ENCODE results near the gene MVB12B.

The MVB12B gene

DNA sequence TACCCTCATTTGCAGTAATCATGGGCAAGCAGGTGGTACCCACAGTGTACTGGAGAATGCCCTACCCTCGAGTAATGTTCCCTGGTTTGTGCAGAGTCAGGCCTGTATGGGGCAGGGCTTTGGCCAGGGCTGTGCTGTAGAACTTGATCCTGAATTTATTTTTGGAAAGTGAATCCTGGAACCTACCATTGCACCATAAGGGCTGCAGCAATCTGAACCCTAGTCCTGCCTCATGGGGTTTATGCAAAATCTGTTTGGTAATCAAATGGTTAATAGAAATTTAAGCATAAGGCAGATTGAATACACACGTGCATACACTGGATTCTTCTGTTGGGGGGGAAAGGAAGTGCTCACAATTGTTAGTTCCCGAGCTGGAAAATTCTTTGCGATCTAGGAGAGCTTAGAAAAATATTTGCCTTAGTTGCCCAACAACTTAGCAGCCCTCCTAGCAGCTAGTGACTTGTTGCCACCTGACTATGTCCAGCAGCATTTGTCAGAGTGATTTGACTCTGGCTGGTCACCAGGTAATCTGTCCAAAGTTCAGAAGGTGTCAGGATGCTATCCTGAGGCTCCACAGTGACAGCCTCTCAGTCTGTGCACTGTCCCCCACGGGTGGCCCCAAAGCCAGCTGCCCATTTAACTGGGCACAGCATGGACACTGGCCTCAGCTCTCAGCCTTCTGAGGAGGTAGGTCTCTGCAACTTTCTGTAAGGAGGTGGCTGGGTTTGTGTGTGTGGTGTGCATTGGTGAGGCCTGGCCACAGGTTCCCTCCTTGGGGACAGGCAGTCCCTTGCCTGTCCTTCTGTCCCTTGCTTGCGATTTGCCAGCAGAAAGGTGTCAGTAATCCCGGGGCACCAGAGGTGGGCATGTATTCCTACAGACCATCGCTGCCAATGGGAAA lies 8.3 kb downstream of the MVB12B start:
- no peak for DNase-seq

DNA sequence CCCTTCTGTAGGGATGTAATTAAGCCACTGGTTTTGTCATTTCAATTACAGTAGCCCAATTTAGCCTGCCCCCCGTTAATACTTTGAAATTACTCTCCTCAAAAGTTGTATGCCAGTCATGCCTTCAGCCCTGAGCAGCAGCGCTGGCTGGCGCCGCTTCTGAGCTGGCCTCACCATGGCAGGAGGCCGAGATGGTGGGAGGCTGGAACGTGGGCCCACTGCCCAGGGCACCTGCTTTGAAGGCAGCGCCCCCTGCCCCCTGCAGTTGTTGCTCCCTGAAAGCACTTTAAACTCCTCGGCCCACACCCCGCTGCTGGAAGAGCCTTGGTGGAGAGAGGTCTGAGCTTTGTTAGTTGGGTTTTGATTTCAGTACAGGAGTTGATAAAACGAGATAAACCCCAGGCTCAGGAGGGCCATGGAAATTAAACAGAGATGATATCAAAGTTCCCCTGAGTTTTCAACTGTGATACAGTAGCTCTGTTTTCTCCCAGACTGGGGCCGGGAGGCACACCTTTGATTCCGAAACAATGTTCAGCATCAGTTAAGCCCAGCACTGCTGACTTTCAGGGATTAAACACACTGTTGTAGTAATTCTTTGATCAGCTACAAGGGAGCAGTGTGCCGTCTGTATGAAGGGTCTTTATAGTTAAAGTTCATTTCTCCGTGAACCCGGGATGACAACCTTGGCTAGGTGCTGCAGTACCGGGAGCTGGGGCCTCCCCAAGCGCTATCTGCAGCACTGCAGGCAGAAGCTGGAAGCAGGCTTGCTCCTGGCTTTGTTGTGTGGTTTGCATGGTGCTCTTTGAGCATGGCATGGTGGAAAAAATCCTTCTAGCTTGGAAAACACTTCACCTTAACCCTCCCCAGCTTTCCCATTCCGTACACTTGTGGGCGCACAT lies 9.5 kb downstream of the MVB12B start:
- no peak for DNase-seq

DNA sequence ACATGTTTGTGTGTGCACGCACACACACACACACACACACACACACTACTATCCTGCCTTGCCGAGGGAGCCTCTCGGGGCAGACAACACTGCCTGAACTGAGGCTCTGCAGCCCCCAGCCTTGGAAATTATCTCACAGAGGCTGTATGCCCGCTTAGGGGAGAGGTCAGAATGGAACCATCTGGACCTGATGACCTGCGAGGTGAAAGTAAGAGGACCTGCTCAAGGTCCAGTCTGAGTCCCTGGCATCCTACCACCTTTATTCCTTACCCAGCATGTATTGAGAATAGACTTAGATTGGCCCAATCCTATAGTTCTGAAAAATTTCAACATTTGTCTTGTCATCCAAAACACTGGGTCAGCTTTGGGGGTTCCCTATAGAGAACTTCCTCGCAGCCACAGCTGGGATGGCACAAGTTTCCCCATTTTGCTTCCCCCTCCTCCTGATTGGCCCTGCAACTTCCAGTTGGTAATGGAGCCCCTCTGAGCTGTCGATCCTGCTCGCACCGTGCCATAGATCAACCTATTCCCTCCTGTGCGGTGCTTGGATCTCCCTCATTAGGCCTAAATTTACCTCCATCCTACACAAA lies 10.2 kb downstream of the MVB12B start:
- DNase-seq, result no peak

DNA sequence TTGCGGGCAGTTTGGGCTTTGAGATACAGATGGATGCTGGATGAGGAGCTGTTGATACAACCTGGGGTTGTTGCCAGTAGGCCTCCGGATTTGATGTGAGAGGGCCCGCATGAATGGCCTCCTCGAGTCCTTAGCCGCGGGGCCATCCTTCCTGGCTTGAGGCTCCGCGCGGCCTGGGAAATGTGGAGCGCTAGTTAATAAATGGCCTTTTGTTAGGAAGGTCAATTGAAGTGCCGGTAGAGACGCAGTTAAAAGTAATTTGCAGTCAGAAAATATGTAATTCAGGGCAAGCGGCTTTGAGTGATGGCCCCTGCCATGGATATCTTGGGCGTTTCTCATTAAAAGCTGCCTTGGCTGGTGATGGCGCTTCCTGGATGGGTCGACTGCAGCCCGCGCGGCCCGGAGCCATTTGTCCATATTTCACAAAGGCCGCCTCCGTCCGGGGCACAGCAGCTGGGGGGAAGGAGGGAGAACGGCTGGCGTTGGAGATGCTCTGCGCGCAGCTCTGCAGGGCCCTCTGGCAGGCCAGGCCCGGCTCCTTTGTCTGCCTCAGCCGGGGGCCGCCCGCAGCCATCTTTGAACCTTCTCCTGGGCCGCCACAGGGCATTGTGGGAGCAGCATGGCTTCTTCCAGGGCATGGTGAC lies 11.2 kb downstream of the MVB12B start:
- no peak for DNase-seq

DNA sequence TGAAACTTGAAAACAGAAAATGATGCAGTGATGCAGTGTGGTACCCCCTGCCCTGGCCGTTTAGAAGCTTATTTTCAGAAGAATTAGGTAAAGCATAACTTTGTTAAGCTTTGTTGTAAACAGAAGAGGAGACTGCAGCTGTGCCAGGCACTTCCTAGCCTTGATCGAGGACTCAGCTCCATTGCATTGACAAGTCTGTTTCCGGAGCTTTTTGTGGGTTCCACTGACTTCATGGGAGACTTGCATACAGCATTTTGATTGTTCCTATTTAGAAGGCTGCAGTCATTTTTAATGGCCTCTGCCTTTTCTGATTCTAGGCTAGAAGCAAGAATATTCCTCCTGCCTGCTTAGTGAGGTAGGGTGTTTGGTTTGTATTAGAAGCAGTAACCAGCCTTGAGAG lies 12.3 kb downstream of the MVB12B start:
- DNase-seq, result no peak

DNA sequence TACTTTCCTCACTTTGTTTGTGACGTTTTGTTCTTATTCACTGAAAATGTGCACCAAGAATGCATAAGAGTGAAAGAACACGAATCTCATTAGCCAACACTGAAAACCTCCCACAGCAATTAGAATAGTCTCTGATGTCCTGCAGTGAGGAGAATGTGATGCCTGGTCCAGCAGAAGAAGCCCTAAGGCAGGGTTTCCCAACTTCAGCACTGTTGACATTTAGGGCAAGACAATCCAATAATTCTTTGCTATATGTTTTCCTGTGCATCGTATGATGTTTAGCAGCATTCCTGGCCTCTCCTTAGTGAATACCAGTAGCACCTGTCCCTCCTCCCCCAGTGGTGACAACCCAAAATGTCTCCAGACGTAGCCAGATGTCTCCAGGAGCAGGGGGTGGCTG lies 14.8 kb downstream of the MVB12B start:
- DNase-seq, result no peak

DNA sequence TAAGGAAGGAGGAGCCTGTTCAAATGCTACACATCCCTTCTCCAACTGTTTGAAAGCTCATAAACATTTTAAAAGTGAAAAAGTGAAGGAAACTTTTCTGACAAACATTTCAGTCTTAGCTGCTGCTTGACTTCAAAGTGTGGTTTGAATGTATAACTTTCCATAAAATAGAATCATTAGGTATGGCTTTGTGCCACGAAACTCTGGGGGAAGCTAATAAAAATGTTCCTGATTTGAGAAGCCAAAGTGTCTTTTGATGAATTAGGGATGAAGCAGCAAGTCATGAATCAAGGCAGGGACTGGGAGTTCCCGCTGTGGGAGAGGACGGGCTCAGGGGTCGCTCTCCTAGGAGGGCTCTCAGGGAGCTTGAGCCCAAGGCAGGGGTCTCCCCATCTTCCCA lies 15.3 kb downstream of the MVB12B start:
- DNase-seq, result no peak

DNA sequence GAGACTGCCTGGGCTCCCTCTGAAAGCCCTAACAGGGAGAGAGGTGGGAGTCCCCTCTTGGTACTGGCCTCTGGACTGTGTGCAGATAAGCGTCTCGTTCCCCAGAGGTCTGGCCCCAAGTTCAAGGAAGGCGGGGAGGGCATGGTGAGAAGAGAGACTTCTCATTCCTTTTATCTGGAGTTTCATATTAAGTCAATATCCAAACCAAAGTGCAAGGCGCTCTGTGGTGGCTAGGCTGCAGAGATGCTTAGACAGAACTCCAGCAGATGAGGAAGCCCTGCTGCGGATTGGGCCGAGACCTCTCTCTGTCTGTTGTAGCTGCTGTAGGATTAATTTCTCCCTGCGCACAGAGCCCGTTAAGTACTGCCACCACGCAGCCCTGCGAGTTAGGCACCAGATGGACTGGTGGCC lies 16.0 kb downstream of the MVB12B start:
- no peak for DNase-seq

DNA sequence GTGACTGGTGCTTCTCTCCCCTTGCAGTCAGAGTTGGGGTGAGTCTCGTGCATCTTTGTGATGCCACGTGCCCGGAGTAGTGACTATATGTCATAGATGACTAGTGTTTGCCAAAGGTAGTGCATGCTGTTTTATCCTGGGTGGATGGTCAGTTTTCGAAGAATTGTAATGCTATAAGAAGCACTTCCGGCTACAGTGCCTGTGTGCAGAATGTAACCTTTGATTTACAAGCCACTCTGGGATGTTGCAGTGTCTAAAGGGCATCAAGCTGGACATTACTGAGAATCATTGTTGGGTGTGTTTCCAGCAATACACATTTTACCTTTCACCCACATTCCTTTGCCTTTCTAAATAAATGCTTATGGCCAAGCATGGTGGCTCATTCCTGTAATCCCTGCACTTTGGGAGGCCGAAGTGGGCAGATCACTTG lies 16.7 kb downstream of the MVB12B start:
- no peak for DNase-seq

DNA sequence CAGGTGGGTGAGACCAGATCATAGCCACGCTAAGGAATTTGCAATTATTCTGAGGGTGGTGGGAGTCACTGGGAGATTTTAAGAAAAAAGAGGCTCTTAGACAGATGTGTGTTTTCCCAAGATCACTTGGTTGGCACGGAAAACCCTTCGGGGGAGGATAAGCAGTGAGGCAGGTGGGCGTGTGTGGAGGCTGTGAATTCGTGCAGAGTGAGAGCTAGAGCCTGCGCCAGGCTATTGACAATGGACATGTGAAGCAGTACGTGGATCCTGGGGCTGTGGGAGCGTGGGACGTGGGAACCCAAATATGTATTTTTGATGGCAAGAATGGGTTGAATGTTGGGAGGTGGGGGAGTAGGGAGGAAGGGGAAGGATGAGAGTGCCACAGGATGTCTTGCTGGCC lies 19.4 kb downstream of the MVB12B start:
- no peak for DNase-seq

DNA sequence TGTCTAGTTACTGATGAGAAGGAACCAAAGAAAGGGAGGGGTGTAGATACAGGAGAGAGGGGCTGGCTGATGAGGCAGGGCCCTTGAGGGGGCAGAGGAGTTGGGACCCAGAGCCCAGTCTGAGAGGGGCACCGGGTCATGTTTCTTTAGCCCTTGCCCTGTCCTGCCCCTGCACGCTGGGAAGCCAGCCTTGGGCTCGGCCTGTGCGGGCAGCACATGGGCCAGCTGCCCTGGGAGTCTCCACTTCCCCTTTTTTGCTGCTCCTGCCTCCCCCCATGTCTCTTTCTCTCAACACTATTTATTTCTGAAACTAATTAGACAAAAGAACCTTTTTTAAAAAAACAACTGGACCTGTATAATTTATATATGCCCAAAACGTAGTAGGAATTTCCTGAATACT lies 20.5 kb downstream of the MVB12B start:
- no peak for DNase-seq

DNA sequence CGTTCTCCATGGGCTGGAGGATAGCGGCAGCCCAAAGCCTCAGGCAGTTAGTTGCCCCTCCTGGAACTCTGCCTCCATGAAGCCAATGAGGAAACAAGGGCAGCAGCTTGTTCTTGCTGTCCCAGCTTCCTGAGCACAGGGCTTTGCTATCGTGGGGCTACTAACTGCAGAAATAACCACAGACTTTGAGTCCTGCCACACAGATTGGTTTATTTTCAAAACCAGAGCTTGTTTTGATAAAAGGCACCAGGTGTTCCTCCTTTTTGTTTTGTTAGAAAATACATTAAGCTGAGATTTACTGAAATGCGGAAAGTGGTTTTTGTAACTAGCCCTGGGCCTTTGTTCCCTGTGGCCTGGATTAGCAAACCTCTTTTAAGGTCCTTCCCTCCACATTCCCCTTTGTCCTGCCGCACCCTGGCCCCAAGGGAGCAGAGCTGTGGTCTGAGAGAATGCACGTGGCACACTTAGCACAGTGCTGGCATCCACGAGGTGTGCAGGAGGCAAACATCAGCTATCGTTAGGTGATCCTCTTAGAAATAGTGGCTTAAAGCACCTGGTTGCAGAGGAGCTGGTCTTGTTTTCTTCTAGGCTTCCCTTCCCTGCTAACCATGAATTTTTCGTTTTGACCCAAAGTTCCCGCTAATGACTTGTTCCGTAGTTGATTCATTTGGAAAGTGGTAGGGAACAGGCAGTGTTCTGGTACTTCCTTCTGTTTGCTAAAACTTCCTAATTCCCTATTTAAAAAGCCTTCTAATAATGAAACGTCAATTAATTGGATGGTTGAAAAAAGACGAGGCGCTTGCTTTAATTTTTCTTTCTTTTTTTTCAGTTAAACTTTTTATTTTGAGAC lies 21.5 kb downstream of the MVB12B start:
- no peak for DNase-seq

DNA sequence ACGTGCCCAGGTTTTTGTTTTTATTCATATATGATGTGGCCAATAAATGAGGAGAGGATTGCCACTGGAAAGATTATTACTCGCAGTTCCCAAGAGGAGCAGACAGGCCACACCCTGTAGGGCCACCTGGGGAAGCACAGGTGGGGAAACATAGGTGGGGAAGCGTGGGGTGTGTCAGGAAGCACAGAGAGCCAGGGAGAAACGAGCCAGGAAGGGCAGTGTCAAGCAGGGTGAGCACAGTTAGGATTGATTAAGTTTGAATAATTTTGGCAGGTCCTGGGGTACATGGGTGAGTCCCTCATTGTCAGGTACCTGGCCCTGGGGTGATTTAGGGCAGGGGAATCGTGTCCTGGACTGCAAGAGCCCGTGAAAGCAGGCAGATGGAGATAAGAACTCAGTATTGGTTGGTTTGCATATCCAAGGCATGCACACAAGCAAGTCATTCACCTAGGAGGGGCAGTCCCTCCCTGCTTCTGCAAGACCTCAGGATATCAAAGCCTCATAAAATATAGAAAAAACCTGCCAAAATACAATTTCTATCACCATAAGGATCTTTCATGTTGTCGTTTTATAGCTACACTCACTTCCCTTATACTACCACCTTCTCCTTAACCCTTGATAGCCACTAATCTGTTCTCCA lies 22.4 kb downstream of the MVB12B start:
- DNase-seq, result no peak

DNA sequence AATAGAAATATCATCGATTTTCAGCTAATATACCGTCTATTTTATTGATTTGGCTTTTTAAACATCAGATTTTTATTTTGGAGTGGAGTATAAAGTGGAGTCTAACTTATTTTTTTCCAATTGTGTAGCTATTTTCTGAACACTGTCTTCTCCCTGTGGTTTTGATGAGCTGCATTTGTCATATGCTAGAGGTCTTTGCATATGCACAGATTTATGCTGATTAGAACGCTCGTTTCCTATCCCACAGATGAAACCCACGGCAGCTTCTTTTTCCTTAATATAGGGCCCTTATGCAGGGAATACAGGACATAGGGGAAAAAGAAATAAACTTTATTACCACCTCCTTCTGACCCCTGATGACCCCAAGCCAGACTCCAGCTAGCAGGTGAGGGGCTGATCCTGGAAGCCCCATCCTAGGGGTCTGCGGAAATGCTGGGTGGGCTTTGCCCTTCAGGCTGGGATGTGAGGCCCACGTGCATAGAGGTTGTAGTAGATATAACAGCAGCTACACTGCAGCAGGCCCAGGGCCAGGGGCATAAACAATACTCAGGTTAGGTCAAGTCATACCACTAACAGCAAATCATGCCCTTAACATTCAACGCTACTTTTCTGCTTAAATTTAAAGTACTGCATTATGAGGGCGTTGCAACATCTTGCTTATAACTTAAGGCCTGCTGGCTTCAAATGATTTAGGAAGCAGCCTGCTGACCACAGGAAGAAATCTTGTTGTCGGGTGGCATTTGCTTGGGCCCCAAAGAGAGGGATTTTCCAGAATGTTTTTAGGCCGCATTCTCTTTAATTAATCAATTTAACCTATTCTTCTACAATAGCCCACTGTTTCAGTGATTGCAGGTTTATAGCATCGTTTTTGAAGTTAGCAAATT lies 28.5 kb downstream of the MVB12B start:
- no peak for DNase-seq

DNA sequence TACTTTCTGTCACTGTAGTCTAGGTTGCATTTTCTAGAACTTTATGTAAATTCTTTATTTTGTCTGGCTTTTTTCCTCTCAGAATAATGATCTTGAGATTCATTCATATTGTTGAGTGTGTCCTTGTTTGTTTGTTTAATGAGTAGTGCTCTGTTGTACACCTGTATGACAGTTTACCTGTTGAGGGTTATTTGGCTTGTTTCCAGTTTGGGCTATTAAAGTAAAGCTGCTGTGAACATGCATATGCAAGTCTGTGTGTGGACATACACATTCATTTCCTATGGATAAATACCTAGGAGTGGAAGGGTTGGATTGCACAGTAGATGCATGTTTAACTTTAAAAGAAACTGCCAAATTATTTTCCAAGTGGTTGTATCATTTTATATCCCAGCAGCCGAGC lies 30.4 kb downstream of the MVB12B start:
- no peak for DNase-seq

DNA sequence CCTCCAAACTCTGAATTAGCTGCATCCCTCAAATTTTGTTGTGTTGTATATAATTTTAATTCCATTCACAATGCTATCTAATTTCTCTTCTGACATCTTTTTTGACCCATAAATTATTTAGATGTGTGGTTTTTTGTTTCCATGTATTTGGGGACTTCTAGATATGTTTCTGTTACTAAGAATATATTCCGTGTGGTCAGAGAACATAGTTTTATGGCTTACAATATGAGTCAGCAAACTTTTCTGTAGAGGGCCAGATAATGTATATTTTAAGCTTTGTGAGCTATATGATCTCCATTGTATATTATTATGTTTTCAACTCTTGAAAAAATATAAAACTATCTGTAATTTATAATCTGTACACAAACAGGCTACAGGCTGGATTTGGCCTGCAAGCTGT lies 33.4 kb downstream of the MVB12B start:
- DNase-seq, result no peak

DNA sequence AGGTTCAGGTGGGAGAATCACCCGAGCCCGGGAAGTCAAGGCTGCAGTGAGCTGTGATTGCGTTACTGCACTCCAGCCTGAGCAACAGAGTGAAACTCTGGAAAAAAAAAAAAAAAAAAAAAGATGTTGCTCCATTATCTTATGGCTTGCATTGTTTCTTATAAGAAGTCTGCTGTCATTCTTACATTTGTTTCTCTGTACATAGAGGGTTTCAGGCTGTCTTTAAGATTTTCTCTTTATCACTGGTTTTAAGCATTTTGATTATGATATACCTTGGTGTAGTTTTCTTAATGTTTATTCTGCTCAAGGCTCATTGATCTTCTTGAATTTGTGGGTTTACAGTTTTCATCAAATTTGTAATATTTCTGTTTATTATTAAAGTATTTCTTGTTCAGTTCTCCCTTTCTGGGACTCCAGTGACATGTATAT lies 35.2 kb downstream of the MVB12B start:
- no peak for DNase-seq

DNA sequence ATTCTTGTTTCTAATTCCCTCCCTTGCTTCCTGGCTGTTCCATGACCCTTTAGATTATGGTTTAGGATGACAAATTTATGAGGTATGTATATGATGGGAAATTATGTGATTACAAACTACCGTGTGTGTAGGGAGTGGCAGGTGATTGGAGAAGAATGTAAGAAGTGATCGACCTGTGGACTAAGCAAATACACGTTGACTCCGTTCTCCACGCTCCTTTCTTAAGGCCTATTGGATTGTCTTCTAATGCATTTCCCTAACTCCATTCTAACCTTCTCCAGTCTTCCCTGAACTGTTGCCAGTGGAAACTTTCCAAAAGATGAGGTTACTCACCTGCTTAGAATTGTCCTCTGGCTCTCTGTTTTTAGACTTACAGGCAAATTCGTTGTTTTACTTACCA lies 36.6 kb downstream of the MVB12B start:
- no peak for DNase-seq

DNA sequence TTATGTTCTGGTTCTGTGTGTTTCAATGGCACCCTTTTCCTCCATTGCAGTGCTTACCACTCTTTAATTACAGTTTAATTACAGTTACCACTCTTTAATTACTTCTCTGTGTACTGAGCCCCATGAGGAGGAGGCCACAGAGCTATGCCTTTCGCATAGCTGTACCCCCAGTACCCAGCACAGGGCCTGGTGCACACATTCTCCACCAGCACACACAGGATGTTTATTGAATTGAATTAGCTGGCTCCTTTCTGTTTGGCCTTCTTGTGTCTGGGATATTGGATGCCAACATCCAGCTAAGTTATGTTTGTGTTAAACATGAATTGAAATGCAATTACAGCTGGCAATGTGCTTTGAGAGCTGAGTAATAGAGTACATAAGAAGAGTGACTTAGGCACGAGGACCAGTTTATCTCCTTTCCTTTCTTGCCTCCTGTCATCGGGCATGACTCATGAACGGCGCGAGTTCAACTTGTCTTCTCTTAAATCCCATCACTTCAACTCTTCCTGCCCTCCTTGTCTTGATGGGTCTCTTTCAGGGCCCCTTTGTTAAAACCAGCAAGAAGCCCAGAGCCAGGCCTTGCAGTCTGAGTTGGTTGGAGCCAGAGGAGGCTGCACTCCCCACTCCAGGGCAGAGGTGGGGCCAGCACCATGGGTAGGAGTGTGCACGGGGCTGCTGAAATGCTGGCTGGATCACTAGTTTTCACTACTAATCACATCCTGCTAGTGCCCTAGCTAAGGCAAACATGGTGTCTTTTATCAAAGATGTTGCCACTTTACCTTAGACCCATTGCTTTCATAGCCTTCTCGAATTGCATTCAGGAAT lies 37.4 kb downstream of the MVB12B start:
- DNase-seq, result no peak

DNA sequence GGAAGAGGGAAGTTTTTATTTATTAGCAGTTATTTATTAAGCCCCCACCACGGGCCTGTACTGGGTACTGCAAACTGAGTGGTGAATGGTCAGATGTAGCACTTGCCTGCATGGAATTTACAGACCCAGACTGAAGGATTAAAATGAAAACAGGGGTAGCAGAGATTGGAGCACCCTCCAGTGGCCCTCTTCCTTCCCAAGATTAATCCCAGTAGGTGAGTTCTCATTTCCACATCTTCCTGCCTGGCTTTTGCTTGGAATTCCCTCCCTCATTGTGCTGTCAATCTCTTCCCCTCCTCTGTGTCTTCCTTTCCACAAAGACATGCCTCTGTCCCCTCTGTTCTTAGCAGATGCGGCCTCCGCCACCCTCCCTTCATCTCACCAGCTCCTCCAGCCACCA lies 39.2 kb downstream of the MVB12B start:
- no peak for DNase-seq

All from NCI-H2171 (cell line).